VCaP (cell line): ENCODE results near the gene TAPBPL.
A peak's percentile ranks its signal among the peaks of the same experiment; 100 is the strongest.

Experiments
- H3K27ac ChIP-seq: fragments of 450-650 bp; 2 replicates; pipeline ENCODE4 v1.5.1; 2017
- TF ChIP-seq, protein P1 (sequence below): fragments of 450-650 bp; conservative IDR thresholded peaks from 2 replicates; pipeline ENCODE4 v1.5.1; 2017; ENCODE audit warnings: mild to moderate bottlenecking, moderate library complexity

Gene TAPBPL

DNA sequence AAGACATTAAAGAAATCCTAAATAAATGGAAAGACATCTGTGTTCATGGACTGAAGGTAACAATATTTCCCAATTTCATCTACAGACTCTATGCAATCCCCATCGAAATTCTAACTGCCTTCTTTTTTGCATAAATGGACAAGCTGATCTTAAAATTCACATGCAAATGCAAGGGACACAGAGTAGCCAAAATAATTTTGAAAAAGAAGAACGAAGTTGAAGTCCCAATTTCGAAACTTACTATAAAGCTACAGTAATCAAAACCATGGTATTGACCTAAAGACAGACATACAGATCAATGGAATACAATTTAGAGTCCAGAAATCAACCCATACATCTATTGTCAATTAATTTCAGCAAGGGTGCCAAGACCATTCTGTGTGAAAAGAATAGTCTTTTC is 23.5 kb upstream of the TAPBPL start:
- H3K27ac ChIP-seq: no peak overlapping the region

DNA sequence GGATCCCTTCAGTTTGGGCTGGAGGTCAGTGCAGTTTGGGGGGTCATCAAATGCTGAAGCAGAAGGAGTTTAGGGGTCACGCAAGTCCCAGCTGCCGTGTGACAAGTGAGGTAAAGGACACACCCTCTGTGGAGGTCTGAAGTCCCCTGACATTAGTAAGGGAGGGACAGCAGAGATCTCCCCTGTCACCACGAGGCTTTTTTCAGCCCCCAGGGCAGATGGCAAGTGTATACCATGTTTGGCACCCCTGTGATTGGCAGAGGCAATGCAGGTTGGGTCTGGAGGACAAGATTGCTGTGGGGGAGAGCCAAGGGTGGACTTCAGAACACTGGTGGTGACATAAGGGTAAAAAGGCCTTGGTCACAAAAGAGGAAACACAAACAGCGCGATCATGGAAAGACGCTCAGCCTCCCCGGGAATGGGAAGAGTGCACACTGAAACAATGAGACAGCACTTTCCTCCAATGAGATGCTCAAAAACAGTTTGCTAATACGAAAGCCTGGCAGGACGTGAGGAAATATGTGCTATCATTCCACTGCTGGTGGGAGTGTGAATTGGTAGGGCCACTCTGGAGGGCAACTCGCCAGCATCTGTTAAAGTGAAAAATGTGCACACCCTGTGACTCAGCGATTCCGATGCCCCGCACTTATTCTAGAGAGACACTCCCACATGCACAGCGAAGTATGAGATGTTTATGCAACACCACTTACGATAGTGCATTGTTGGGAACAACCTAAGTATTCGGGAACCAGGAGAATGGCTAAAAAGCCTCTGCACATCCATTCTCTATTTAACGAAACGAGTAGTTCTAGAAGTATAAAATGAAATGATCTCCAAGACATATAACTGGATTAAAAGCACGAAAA is 21.5 kb upstream of the TAPBPL start:
- TF ChIP-seq, protein P1, sequence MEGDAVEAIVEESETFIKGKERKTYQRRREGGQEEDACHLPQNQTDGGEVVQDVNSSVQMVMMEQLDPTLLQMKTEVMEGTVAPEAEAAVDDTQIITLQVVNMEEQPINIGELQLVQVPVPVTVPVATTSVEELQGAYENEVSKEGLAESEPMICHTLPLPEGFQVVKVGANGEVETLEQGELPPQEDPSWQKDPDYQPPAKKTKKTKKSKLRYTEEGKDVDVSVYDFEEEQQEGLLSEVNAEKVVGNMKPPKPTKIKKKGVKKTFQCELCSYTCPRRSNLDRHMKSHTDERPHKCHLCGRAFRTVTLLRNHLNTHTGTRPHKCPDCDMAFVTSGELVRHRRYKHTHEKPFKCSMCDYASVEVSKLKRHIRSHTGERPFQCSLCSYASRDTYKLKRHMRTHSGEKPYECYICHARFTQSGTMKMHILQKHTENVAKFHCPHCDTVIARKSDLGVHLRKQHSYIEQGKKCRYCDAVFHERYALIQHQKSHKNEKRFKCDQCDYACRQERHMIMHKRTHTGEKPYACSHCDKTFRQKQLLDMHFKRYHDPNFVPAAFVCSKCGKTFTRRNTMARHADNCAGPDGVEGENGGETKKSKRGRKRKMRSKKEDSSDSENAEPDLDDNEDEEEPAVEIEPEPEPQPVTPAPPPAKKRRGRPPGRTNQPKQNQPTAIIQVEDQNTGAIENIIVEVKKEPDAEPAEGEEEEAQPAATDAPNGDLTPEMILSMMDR: no peak
- H3K27ac ChIP-seq: peak overlapping the region; percentile 80

More for the DNA sequence above, 23.5 kb upstream of the TAPBPL start:
- TF ChIP-seq, protein P1: no peak

DNA sequence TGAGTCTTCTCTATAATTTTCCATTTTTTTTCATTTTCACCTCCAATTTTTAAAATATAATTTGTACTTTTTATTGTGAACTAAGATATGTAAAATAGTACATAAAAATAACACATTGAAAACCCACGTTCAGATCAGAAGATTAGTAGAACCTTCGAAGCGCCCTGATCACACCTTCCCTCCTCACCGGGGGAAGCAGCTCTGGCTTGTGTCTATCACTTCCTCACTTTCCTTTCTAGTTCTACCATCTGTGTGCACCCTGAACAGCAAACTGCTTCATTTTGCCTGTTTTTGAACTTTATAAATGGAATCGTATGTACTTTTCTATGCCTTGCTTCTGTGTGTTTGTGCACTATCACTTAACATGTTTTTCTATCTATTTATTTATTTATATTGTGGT is 18.9 kb upstream of the TAPBPL start:
- no peak overlapping the region for H3K27ac ChIP-seq
- TF ChIP-seq, protein P1: no peak

DNA sequence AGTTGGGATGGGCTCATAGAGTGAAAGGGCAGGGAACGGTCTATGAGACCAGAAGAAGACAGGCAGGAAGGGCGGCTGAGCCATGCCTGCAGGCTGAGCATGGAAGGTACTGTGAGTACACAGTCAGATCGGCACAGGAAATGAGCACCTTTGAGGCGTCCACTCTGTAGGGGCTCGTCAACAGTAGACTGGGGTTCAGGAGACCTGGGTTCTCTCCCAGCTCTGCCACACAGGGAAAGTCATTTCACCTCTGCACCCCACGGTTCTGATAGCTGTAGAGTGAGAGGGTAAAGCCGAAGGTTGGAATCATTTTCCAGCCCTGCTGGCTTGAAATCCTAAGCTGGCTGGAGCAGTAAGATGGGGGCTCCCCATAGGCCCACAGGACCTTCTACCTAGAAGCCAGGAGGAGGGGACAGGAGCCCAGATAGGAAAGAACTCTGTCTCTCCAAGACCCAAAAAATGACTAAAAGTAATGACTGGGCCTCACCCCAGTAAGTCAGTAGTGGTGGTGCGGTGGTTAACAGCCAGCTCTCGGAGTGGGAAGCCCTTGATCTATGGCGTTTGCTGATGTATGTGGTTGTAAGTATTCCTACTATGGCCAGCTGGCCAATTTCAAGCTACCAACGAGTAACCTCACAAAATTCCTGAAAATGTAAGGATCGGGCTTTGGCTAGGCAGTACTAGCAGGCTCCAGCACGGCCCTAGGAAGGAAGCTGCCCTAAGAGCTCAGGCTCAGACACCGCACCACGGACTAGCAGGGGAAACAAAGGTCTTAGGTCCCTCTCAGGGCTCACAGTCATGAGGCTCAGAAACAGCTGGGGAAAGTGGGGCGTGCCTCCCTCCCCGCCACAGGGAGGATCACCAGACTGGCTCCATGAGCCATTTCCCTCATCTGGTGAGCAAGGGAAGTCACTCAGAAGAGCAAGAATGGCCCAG is 17.4 kb upstream of the TAPBPL start:
- H3K27ac ChIP-seq: no peak overlapping the region
- TF ChIP-seq, protein P1: no peak

DNA sequence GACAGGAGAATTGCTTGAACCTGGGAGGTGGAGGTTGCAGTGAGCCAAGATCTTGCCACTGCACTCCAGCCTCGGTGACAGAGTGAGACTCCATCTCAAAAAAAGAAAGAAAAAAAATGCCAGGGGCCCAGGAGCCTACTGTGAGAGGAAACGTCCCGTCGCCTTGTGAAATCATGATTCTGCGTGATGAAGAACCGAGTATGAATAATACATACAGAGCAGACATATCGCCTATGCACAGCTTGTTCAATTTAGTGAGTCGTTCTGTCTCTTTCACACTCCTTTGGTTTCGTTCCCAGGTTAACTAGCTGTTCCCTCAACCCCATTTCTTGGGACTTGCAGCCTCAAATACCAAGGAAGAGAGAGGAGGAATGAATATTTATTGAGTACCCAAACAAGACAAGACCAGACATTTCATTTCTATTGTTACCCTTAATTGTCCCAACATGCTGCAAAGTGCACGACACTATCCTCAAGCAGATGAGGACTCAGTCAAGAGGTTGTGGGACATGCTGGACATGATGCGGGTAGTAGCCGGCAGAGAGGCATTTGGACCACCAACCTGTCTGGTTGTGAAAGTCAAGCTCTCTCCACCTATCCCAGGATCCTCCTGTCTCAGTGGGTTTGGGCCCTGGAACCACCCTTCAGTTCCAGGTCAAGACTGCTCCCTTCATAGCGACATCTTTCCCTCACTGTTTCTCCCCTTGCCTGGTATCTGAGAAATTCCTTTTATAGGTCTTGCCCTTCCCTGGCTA is 15.7 kb upstream of the TAPBPL start:
- no peak overlapping the region for H3K27ac ChIP-seq
- TF ChIP-seq, protein P1: no peak

DNA sequence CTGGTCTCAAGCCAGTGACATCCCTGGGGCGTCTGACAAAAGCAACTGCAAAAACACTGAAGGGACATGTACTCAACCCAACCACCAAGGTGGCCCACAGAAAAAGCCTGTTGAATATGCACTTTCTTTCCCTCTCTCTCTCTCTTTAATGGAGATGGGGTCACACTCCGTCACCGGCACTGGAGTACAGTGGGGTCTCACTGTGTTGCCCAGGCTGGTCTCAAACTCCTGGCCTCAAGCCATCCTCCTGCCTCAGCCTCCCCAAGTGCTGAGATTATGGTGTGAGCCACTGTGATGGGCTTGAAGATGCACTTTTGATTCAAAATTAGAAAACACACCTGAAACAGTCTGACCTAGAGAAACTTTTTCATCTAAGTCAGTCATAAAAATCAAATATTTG is 14.3 kb upstream of the TAPBPL start:
- TF ChIP-seq, protein P1: no peak
- H3K27ac ChIP-seq: no peak overlapping the region
